Ishikawa (cell line): ENCODE measurements around the gene RGPD4.

Experiments
- EP300 ChIP-seq: IDR thresholded peaks from 2 replicates; pipeline ENCODE4 v1.6.1; 2012; ENCODE audit warnings: borderline replicate concordance
- TAF1 ChIP-seq: IDR thresholded peaks from 2 replicates; pipeline ENCODE4 v1.6.1; 2012; ENCODE audit warnings: low read depth, mild to moderate bottlenecking
- ZBTB7A ChIP-seq: IDR thresholded peaks from 2 replicates; pipeline ENCODE4 v1.6.1; 2012; ENCODE audit warnings: low read depth

DNA sequence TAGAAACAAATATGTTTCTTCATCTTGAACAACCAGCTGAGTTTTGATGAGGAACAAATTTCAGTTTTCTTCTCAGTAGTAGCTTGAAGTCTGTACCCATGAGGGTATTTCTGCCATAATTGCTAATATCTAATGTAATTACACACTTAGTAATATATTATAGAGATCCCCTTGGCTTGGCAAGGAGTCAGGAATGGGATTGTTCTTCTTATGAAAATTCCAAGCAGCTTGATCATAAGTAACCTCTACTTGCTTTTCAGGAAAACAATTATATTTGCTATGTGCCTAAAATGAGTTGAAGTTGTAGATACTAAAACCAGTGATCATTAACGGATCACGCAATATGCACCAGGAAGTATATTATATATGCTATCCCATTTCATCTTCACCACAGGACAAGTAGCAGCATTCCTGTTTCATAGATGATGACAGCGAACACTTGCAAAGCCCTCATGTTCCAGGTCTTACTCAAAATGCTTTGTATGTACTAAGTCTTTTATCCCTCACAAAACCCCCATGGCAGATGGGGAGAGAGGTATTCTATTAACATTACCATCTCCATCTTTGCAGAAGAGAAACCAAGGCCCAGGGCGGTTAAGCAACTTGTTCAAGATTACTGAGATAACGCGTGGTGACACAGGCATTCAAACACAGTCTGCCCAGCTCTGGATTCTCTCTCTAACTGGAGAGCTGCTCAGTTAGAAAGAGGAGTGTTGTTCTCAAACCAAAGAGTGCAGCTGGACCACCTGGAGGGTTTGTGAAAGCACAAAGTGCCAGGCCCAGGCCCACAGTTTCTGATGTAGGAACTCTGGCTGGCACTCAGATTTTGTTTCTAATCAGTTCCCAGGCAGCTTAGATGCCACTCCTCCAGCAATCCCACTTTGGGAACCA, 21.8 kb upstream of the RGPD4 start:
- no peak for TF ChIP-seq EP300
- TF ChIP-seq TAF1 = no peak
- no peak for TF ChIP-seq ZBTB7A
